GM12878 (cell line): ENCODE measurements around the gene ACTL6A. TPM values are rescaled to one million over a fixed set of nuclear protein-coding genes. Genes with fewer than 3 reads are reported as not detected.

Source experiments
- ATAC-seq: fragments of 200-7000 bp; cut with Tn5 transposase; 3 replicates; pipeline ENCODE4 v1.9.1; 2020; ENCODE audit warnings: mild to moderate bottlenecking, moderate library complexity
- BruUV-seq: library from RNA; stranded (reverse); fragments of 400-500 nt; replicated peaks from 2 replicates; lab custom pipeline; 2021; lab: Mats Ljungman, UMichigan
- CTCF ChIA-PET: fragments of 300-600 bp; sonication (Branson Sonifier 250); formaldehyde crosslinking; extraction: SDS; loops from one replicate; lab custom pipeline; 2021; ENCODE audit warnings: inconsistent platforms; lab: Yijun Ruan, JAX
- POLR2A ChIA-PET: fragments of 350-600 bp; formaldehyde crosslinking; extraction: SDS; loops from one replicate; lab custom pipeline; 2021; ENCODE audit warnings: inconsistent platforms; lab: Charles Lee
- RAD21 ChIA-PET: fragments of 300-600 bp; sonication (Branson Sonifier 250); formaldehyde crosslinking; loops from one replicate; lab custom pipeline; 2023; ENCODE audit warnings: antibody characterized with exemption; ENCODE audit not compliant: unreplicated experiment; lab: Charles Lee
- SMC1A ChIA-PET: fragments of 300-600 bp; sonication (Branson Sonifier 250); formaldehyde crosslinking; loops from one replicate; lab custom pipeline; 2023; ENCODE audit not compliant: unreplicated experiment, uncharacterized antibody; lab: Charles Lee
- DNase-seq: peaks from one replicate; pipeline ENCODE4 v3.0.0-alpha.2; 2011; ENCODE audit warnings: low read depth, low spot score
- FAIRE-seq: peaks from 3 replicates; lab custom pipeline; 2011; peaks lifted over from hg19 to GRCh38; lab: Jason Lieb, UNC
- H2AFZ ChIP-seq: 2 replicates; pipeline ENCODE4 v1.6.0; 2011; ENCODE audit warnings: low read depth, low read length, control low read depth; ENCODE audit not compliant: control insufficient read depth
- H3K27ac ChIP-seq: 2 replicates; pipeline ENCODE4 v1.5.1; 2011; ENCODE audit warnings: control low read depth; ENCODE audit not compliant: control insufficient read depth, insufficient read depth
- H3K27me3 ChIP-seq, 2 experiments: replicated peaks in 1 of 2; 2 replicates each; pipeline versions ENCODE4 v1.6.0 to v1.6.1; 2011; ENCODE audit warnings: low read length in 1 of 2; ENCODE audit not compliant: control insufficient read depth in 2 of 2, insufficient read depth in 2 of 2
- H3K36me3 ChIP-seq, 2 experiments: 2 replicates each; pipeline ENCODE4 v1.5.1; 2011; ENCODE audit warnings: low read length in 1 of 2; ENCODE audit not compliant: control insufficient read depth in 2 of 2, insufficient read depth in 2 of 2
- H3K4me1 ChIP-seq: 2 replicates; pipeline ENCODE4 v1.6.1; 2011; ENCODE audit warnings: mild to moderate bottlenecking, low read length, moderate library complexity, mixed read lengths; ENCODE audit not compliant: control insufficient read depth, insufficient read depth
- H3K4me2 ChIP-seq: 2 replicates; pipeline ENCODE4 v1.6.0; 2011; ENCODE audit warnings: control low read depth; ENCODE audit not compliant: control insufficient read depth, insufficient read depth
- H3K4me3 ChIP-seq: fragments of 200-600 bp; sonication (generic); 2 replicates; pipeline ENCODE4 v1.5.1; 2016
- H3K79me2 ChIP-seq: 2 replicates; pipeline ENCODE4 v1.6.0; 2011; ENCODE audit warnings: low read length; ENCODE audit not compliant: control insufficient read depth, insufficient read depth
- H3K9ac ChIP-seq: 2 replicates; pipeline ENCODE4 v1.8.0; 2011; ENCODE audit warnings: low read length, control low read depth, mixed read lengths; ENCODE audit not compliant: control insufficient read depth, insufficient read depth
- H3K9me3 ChIP-seq: replicated peaks from 3 replicates; pipeline ENCODE4 v1.5.1; 2011; ENCODE audit warnings: mild to moderate bottlenecking, low read length; ENCODE audit not compliant: control insufficient read depth, insufficient read depth
- H4K20me1 ChIP-seq: 2 replicates; pipeline ENCODE4 v1.6.0; 2011; ENCODE audit not compliant: control insufficient read depth, insufficient read depth
- BCL11A ChIP-seq: IDR thresholded peaks from 2 replicates; pipeline ENCODE4 v1.6.1; 2011; ENCODE audit warnings: low read depth, low read length
- CREB1 ChIP-seq: IDR thresholded peaks from 2 replicates; pipeline ENCODE4 v1.6.1; 2012; ENCODE audit warnings: low read depth, mild to moderate bottlenecking, inconsistent platforms
- ESRRA ChIP-seq: IDR thresholded peaks from 2 replicates; pipeline ENCODE4 v1.6.1; 2012; ENCODE audit warnings: mild to moderate bottlenecking, low read length, improper control_type of control experiment
- ETV6 ChIP-seq, 2 experiments: fragments of 450-650 bp in 1 of 2; IDR thresholded peaks in 1 of 2; conservative IDR thresholded peaks in 1 of 2; 2 replicates each; pipeline ENCODE4 v1.6.1; 2014; ENCODE audit warnings: antibody characterized with exemption in 1 of 2, borderline replicate concordance in 1 of 2, low read depth in 1 of 2, mild to moderate bottlenecking in 1 of 2, moderate library complexity in 1 of 2
- GABPA ChIP-seq: IDR thresholded peaks from 2 replicates; pipeline ENCODE4 v1.6.1; 2014; ENCODE audit warnings: antibody characterized with exemption, low read depth, mild to moderate bottlenecking, inconsistent platforms
- MTA2 ChIP-seq: fragments of 450-650 bp; IDR thresholded peaks from 2 replicates; pipeline ENCODE4 v1.6.1; 2016; ENCODE audit warnings: low read depth, mild to moderate bottlenecking, moderate library complexity
- MYB ChIP-seq: fragments of 150-350 bp; IDR thresholded peaks from 2 replicates; pipeline ENCODE4 v1.6.1; 2014; ENCODE audit warnings: mild to moderate bottlenecking, low read depth, low read length, borderline replicate concordance
- MYC ChIP-seq: IDR thresholded peaks from 2 replicates; pipeline ENCODE4 v1.6.1; 2011; ENCODE audit warnings: mild to moderate bottlenecking, low read length, moderate library complexity, inconsistent platforms; ENCODE audit not compliant: insufficient read depth, insufficient replicate concordance, insufficient read length, severe bottlenecking
- NR2C2 ChIP-seq: IDR thresholded peaks from 2 replicates; pipeline ENCODE4 v1.6.1; 2011; ENCODE audit warnings: borderline replicate concordance, low read depth; ENCODE audit not compliant: control insufficient read depth, insufficient read length
- SP1 ChIP-seq: IDR thresholded peaks from one replicate; pipeline ENCODE4 v1.6.1; 2011; ENCODE audit warnings: low read depth, low read length
- SPI1 ChIP-seq: IDR thresholded peaks from 2 replicates; pipeline ENCODE4 v1.6.1; 2011; ENCODE audit warnings: low read depth, mild to moderate bottlenecking, low read length, moderate library complexity, borderline replicate concordance; ENCODE audit not compliant: insufficient read depth
- TARDBP ChIP-seq: IDR thresholded peaks from 2 replicates; pipeline ENCODE4 v1.6.1; 2016; ENCODE audit warnings: borderline replicate concordance
- TCF7 ChIP-seq: IDR thresholded peaks from 2 replicates; pipeline ENCODE4 v1.6.1; 2014; ENCODE audit warnings: antibody characterized with exemption, borderline replicate concordance
- WGBS: methylation state at CpG from one replicate; pipeline ENCODE4 v1.1.6; 2016; ENCODE audit warnings: low lambda C conversion rate; ENCODE audit not compliant: insufficient replicate concordance, insufficient coverage; ENCODE audit errors: missing lambda C conversion rate; 5-methylcytosine and 5-hydroxymethylcytosine counted together
- in situ Hi-C: fragments of 300-500 bp; cut with MboI; formaldehyde crosslinking; loops from 9 replicates; pipeline ENCODE4 v1.14.3; 2018; ENCODE audit warnings: mixed read lengths
- intact Hi-C: fragments of 100-400 bp; cut with micrococcal nuclease; formaldehyde crosslinking; loops from one replicate; pipeline ENCODE4 v1.14.2; 2022; ENCODE audit not compliant: unreplicated experiment
- polyA plus RNA-seq, 11 experiments: library from polyadenylated mRNA; depleted of rRNA in 4 of 11; unstranded in 6 of 11; stranded (reverse) in 5 of 11; fragments of >200 nt; fragmentation: Nextera tagmentation in 4 of 11; fragmentation: Illumina TruSeq in 1 of 11; extraction: Ambion mirVana in 4 of 11; extraction: Trizol in 1 of 11; gene quantifications; 1 replicate in 1 of 11; 2 replicates in 10 of 11; pipeline versions ENCODE4 v1.2.1 to v1.2.3, GENCODE V29; 2011 to 2016; ENCODE audit warnings: inconsistent platforms in 2 of 11, missing spikeins in 2 of 11, low read depth in 1 of 11
- total RNA-seq, 4 experiments: library from RNA; depleted of rRNA in 3 of 4; stranded (reverse); fragments of >200 nt in 3 of 4; fragmentation: Illumina TruSeq in 1 of 4; extraction: Trizol in 1 of 4; gene quantifications; 2 replicates each; pipeline versions ENCODE4 v1.2.1 to v1.2.3, GENCODE V29; 2013 to 2021
- TF ChIP-seq, protein P1 (sequence below): IDR thresholded peaks from 2 replicates; pipeline ENCODE4 v1.6.1; 2011; ENCODE audit warnings: low read depth, mild to moderate bottlenecking, low read length, moderate library complexity, borderline replicate concordance; ENCODE audit errors: extremely low read depth
- TF ChIP-seq, protein P2 (sequence below): fragments of 450-650 bp; formaldehyde crosslinking; IDR thresholded peaks from 2 replicates; pipeline ENCODE4 v1.5.0; 2022; ENCODE audit warnings: mild to moderate bottlenecking, missing genetic modification characterization
- TF ChIP-seq, protein P3 (sequence below): fragments of 450-650 bp; IDR thresholded peaks from 2 replicates; pipeline ENCODE4 v1.6.1; 2018; ENCODE audit warnings: borderline replicate concordance, mild to moderate bottlenecking; ENCODE audit not compliant: partially characterized antibody

ACTL6A gene
- total and polyA plus RNA-seq, 10 of the 15 experiments (the other 5 are each of a cell fraction or from before 2014, with no cell fraction given), result 70.2 to 197 (median 105) TPM

DNA sequence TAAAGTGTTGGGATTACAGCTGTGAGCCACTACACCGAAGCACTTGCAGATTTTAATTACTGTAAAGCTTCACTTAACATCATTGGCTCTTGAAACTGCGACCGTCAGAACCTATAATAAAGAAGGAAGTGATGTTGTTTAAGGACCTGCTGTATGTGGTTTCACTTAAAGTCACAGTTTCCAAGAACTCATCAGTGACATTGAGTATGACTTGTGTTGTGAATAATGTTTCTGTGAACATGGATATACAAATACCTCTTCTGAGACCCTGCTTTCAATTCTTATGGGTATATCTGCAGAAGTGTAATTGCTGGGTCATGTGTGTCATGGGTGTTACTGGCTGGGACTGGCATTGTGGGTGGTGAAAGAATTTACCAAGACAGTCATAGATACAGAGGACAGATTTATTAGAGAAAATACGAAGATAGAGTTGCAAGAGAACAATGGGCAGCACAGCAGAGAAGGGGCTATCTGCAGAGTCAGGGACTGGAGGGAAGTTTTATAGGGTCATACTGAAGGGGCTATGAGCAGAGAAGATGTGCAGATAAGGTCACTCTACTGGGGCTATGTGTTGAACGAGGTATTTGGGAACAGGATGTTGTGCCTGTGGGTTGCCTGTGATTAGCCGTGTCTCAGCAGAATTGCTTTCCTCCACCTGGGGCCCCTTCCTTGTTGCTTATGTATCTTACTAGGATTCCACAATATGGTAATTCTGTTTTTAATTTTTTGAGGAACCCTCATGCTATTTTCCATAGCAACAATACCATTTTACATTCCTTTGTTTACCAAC is 46.4 kb downstream of the ACTL6A start (continued):
- TF ChIP-seq CREB1, result peak; percentile 66
- TF ChIP-seq MYC, result no peak
- TF ChIP-seq NR2C2, result no peak
- no peak for TF ChIP-seq ESRRA
- no peak for TF ChIP-seq BCL11A
- TF ChIP-seq TCF7, result no peak
- peak; percentile 37 for TF ChIP-seq MTA2
- peak; percentile 45; the same call in 1 of the 2 replicates for TF ChIP-seq GABPA
- TF ChIP-seq, protein P1, sequence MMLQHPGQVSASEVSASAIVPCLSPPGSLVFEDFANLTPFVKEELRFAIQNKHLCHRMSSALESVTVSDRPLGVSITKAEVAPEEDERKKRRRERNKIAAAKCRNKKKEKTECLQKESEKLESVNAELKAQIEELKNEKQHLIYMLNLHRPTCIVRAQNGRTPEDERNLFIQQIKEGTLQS, result no peak
- no peak for TF ChIP-seq MYB
- TF ChIP-seq SPI1, result peak; percentile 82

DNA sequence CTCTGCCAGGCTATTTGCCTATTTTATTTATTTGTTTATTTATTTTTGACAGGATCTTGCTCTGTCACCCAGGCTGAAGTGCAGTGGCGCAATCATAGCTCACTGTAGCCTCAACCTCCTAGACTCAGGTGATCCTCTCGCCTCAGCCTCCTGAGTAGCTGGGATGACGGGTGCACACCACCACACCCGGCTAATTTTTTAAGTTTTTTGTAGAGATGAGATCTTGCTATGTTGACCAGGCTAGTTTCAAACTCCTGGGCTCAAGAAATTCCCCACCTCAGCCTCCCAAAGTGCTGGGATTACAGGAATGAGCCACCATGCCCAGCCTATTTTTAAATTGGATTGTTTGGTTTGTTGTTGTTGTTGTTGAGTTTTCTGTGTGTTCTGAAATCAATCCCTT is 47.3 kb downstream of the ACTL6A start:
- SMC1A ChIA-PET, result interaction anchor here (1.5 kb wide), 1 partner anchor 18 kb away, joined by 3 read pairs; no protein-coding TSS in a partner anchor
- Histone ChIP-seq H4K20me1 (no peaks in the 10 kb centered on the region), H2AFZ (no peak overlapping the region), H3K79me2 (peaks cover 32% of the 10 kb centered on the region), H3K4me3 (no peak overlapping the region), H3K27me3 (no peaks in the 10 kb centered on the region), H3K9ac (no peak overlapping the region), H3K36me3 (no peaks in the 10 kb centered on the region), H3K4me2 (no peak overlapping the region), H3K27ac (no peak overlapping the region), H3K4me1 (peaks cover 20% of the 10 kb centered on the region), H3K9me3 (no peaks in the 10 kb centered on the region)
- no peak for DNase-seq
- ATAC-seq, result no peak
- FAIRE-seq, result no peak
- RAD21 ChIA-PET, result no interaction called here
- in situ Hi-C loops (no loop called here), intact Hi-C loops (no loop called here)
- WGBS, result 97% methylated on average over 4 of the region's 4 CpGs
- POLR2A ChIA-PET, result no interaction called here
- no TSS peak for BruUV-seq
- CTCF ChIA-PET, result interaction anchor here (0.6 to 1.0 kb wide), 3 partner anchors 39 to 231 kb away, joined by 3 to 5 read pairs (median 3); no protein-coding TSS in a partner anchor
- TF ChIP-seq, protein P2, sequence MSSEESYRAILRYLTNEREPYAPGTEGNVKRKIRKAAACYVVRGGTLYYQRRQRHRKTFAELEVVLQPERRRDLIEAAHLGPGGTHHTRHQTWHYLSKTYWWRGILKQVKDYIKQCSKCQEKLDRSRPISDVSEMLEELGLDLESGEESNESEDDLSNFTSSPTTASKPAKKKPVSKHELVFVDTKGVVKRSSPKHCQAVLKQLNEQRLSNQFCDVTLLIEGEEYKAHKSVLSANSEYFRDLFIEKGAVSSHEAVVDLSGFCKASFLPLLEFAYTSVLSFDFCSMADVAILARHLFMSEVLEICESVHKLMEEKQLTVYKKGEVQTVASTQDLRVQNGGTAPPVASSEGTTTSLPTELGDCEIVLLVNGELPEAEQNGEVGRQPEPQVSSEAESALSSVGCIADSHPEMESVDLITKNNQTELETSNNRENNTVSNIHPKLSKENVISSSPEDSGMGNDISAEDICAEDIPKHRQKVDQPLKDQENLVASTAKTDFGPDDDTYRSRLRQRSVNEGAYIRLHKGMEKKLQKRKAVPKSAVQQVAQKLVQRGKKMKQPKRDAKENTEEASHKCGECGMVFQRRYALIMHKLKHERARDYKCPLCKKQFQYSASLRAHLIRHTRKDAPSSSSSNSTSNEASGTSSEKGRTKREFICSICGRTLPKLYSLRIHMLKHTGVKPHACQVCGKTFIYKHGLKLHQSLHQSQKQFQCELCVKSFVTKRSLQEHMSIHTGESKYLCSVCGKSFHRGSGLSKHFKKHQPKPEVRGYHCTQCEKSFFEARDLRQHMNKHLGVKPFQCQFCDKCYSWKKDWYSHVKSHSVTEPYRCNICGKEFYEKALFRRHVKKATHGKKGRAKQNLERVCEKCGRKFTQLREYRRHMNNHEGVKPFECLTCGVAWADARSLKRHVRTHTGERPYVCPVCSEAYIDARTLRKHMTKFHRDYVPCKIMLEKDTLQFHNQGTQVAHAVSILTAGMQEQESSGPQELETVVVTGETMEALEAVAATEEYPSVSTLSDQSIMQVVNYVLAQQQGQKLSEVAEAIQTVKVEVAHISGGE (CRISPR knock-in tag), result no peak
- TF ChIP-seq TARDBP (no peak), ETV6 (conservative IDR thresholded peaks at IDR 0.05 in 1 of 2, IDR thresholded peaks at IDR 0.05 in 1 of 2; ENCODE audit: borderline replicate concordance in 1 of 2, low read depth in 1 of 2) (no peak), SP1 (no peak)
- TF ChIP-seq, protein P3, sequence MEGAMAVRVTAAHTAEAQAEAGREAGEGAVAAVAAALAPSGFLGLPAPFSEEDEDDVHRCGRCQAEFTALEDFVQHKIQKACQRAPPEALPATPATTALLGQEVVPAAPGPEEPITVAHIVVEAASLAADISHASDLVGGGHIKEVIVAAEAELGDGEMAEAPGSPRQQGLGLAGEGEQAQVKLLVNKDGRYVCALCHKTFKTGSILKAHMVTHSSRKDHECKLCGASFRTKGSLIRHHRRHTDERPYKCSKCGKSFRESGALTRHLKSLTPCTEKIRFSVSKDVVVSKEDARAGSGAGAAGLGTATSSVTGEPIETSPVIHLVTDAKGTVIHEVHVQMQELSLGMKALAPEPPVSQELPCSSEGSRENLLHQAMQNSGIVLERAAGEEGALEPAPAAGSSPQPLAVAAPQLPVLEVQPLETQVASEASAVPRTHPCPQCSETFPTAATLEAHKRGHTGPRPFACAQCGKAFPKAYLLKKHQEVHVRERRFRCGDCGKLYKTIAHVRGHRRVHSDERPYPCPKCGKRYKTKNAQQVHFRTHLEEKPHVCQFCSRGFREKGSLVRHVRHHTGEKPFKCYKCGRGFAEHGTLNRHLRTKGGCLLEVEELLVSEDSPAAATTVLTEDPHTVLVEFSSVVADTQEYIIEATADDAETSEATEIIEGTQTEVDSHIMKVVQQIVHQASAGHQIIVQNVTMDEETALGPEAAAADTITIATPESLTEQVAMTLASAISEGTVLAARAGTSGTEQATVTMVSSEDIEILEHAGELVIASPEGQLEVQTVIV, result no peak
